Osteocyte (in vitro differentiated cells): ENCODE results near the gene INO80B. TPM values are rescaled to one million over a fixed set of nuclear protein-coding genes. Genes with fewer than 3 reads are reported as not detected.
"Not testable (repeated sequence)": the region's sequence is repeated elsewhere in the genome, so short reads cannot be mapped to it uniquely, and the experiment has no call there.

ENCODE experiments used
- DNase-seq: peaks from one replicate; pipeline ENCODE4 v3.0.0; 2021; ENCODE audit warnings: mixed read lengths; ENCODE audit not compliant: unreplicated experiment; ENCODE audit errors: extremely low spot score
- H3K27ac Mint-ChIP-seq: one replicate; pipeline ENCODE4 v1.8.0; 2021; ENCODE audit warnings: mild to moderate bottlenecking, mixed read lengths; ENCODE audit not compliant: unreplicated experiment
- H3K27me3 Mint-ChIP-seq: one replicate; pipeline ENCODE4 v1.8.0; 2021; ENCODE audit warnings: mixed read lengths; ENCODE audit not compliant: unreplicated experiment
- H3K36me3 Mint-ChIP-seq: one replicate; pipeline ENCODE4 v1.8.0; 2021; ENCODE audit warnings: mixed read lengths; ENCODE audit not compliant: unreplicated experiment
- H3K4me1 Mint-ChIP-seq: one replicate; pipeline ENCODE4 v1.8.0; 2021; ENCODE audit warnings: mixed read lengths; ENCODE audit not compliant: unreplicated experiment
- H3K4me3 Mint-ChIP-seq: one replicate; pipeline ENCODE4 v1.8.0; 2021; ENCODE audit warnings: mild to moderate bottlenecking, moderate library complexity, mixed read lengths; ENCODE audit not compliant: unreplicated experiment
- H3K9me3 Mint-ChIP-seq: one replicate; pipeline ENCODE4 v1.8.0; 2021; ENCODE audit warnings: mixed read lengths; ENCODE audit not compliant: unreplicated experiment
- total RNA-seq: library from RNA; stranded (reverse); gene quantifications from 2 replicates; pipeline ENCODE4 v1.2.1, GENCODE V29; 2021
- TF ChIP-seq, protein P1 (sequence below): fragments of 200-600 bp; sonication (generic); IDR thresholded peaks from 2 replicates; pipeline ENCODE4 v1.5.0; 2021; ENCODE audit warnings: antibody characterized with exemption, mild to moderate bottlenecking, moderate library complexity

INO80B gene
- total RNA-seq, 1 donor from 2014 or later, result 41.9 TPM

DNA sequence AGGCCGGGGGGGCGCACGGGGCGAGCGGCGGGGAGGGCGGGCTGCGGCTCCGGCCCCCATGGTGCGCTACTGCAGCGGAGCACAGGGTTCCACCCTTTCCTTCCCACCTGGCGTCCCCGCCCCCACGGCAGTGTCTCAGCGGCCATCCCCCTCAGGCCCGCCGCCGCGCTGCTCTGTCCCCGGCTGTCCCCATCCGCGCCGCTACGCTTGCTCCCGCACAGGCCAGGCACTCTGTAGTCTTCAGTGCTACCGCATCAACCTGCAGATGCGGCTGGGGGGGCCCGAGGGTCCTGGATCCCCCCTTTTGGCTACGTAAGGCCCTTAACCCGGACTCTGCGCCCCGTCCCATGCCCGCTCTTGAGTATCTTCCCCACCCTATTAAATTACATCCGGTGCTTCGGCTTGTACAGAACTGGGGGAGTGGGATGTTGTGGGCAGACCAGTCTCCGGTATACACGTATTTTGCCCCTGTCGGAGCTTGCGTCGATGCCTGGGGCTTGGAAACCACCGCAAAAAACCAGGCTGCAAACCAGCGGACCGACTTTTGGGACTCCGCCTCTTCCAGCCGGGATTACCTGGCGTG lies 2.8 kb downstream of the INO80B start:
- TF ChIP-seq, protein P1, sequence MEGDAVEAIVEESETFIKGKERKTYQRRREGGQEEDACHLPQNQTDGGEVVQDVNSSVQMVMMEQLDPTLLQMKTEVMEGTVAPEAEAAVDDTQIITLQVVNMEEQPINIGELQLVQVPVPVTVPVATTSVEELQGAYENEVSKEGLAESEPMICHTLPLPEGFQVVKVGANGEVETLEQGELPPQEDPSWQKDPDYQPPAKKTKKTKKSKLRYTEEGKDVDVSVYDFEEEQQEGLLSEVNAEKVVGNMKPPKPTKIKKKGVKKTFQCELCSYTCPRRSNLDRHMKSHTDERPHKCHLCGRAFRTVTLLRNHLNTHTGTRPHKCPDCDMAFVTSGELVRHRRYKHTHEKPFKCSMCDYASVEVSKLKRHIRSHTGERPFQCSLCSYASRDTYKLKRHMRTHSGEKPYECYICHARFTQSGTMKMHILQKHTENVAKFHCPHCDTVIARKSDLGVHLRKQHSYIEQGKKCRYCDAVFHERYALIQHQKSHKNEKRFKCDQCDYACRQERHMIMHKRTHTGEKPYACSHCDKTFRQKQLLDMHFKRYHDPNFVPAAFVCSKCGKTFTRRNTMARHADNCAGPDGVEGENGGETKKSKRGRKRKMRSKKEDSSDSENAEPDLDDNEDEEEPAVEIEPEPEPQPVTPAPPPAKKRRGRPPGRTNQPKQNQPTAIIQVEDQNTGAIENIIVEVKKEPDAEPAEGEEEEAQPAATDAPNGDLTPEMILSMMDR, result no peak
- Mint-ChIP-seq H3K4me3 (peak overlapping the region; percentile 99), H3K9me3 (no peaks in the 10 kb centered on the region), H3K27me3 (peaks cover 8% of the 10 kb centered on the region), H3K36me3 (peaks cover 5% of the 10 kb centered on the region), H3K4me1 (peaks cover 39% of the 10 kb centered on the region), H3K27ac (peak overlapping the region; percentile 98)
- DNase-seq, result no peak

DNA sequence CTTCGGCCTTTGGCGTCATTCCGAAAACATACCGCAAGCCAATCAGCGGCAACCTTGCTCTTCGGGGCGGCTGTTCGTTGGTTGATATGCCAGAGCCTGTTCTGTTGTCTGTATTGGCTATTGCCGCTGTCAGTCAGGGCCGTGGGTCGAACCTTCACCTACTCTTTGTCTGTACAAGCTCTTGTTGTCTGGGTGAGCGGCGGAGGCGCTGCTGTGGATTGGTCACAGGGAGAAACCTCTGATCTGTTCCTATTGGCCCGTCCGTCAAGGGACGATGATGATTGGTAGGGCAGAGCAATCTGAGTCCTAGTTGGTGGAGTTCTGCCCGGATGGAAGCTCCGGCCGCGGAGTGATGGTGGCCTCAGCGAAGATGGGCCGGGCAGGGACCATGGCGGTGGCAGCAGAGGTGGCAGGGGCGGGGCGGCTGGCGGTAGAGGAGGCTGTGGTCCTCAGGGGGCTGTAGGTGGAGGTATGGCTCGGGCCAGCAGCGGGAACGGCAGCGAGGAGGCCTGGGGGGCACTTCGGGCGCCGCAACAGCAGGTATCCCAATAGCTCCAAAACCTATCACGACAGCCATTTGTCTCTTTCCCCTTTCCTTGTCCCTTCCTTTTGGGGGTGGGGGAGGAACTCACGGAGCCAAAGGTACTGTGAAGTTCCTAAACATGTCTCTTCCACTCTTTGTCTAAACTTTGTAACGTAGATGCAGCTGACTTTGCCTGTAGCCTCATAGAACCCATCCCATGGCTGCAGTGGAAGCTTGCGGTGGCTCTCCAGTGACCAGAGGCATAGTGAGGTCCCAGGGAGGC lies 3.4 kb downstream of the INO80B start, which contains the start of gene WBP1:
WBP1 (plus strand) TSS at position 307 of the 806 bp plus-strand sequence; CDS start at position 472, 165 bp downstream.
- H3K27me3 Mint-ChIP-seq, result peaks cover under 1% of the 10 kb centered on the region
- peaks cover 42% of the 10 kb centered on the region for H3K4me1 Mint-ChIP-seq
- peak; percentile 100 for DNase-seq
- peak within 1 kb of the TSS; percentile 98 for H3K27ac Mint-ChIP-seq
- H3K4me3 Mint-ChIP-seq, result peak within 1 kb of the TSS; percentile 99
- H3K9me3 Mint-ChIP-seq, result no peaks in the 10 kb centered on the region
- peaks cover 8% of the 10 kb centered on the region for H3K36me3 Mint-ChIP-seq
- TF ChIP-seq, protein P1, result no peak

DNA sequence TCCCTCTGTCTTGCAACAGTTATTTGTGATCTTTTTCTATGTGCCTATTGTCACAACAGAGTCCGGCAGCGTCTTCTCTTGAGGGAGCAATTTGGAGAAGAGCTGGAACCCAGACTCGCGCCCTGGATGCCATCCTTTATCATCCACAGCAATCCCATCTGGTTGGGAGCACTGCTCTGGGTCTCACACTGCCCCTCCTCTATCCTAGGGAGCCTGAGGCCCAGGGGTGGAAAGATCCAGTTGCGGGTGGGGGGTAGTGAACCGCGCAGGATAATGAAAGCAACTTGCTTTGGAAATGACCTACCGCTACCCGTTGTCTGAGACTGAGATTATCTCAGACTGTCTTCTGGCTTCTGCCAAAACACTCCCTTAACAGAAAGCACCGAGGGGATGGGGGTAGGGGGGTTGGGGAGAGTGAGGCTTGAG lies 4.1 kb downstream of the INO80B start:
- H3K4me1 Mint-ChIP-seq, result peaks cover 45% of the 10 kb centered on the region
- TF ChIP-seq, protein P1, result no peak
- peaks cover 8% of the 10 kb centered on the region for H3K36me3 Mint-ChIP-seq
- H3K9me3 Mint-ChIP-seq, result no peaks in the 10 kb centered on the region
- peak overlapping the region; percentile 98 for H3K27ac Mint-ChIP-seq
- peak overlapping the region; percentile 99 for H3K4me3 Mint-ChIP-seq
- no peak for DNase-seq
- no peaks in the 10 kb centered on the region for H3K27me3 Mint-ChIP-seq

DNA sequence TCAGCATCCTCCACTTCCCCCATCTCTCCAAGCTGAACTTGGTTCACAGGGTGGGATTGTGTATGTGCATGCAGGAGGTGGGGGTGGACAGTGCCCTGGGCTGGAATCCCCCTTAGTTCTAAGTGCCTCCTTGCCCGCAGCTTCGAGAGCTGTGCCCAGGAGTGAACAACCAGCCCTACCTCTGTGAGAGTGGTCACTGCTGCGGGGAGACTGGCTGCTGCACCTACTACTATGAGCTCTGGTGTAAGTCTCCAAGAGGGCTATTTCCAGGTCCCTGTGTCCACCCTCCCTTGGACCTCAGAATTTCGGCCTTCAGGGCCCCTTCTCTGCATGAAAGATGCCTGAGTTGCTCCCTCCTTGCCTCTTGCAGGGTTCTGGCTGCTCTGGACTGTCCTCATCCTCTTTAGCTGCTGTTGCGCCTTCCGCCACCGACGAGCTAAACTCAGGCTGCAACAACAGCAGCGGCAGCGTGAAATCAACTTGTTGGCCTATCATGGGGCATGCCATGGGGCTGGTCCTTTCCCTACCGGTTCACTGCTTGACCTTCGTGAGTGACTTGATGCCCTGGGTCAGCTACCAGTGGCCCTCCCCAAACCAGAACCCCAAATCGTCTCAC lies 4.7 kb downstream of the INO80B start:
- not testable (repeated sequence) for H3K9me3 Mint-ChIP-seq, DNase-seq, H3K27me3 Mint-ChIP-seq, H3K36me3 Mint-ChIP-seq
- peaks cover 45% of the 10 kb centered on the region for H3K4me1 Mint-ChIP-seq
- H3K4me3 Mint-ChIP-seq, result peak overlapping the region; percentile 99
- H3K27ac Mint-ChIP-seq, result peak overlapping the region; percentile 98

DNA sequence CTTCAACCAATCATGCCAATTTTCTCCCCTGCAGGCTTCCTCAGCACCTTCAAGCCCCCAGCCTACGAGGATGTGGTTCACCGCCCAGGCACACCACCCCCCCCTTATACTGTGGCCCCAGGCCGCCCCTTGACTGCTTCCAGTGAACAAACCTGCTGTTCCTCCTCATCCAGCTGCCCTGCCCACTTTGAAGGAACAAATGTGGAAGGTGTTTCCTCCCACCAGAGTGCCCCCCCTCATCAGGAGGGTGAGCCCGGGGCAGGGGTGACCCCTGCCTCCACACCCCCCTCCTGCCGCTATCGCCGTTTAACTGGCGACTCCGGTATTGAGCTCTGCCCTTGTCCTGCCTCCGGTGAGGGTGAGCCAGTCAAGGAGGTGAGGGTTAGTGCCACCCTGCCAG lies 5.3 kb downstream of the INO80B start:
- H3K9me3 Mint-ChIP-seq, H3K27ac Mint-ChIP-seq, H3K36me3 Mint-ChIP-seq, DNase-seq, H3K27me3 Mint-ChIP-seq: not testable (repeated sequence)
- peaks cover 40% of the 10 kb centered on the region for H3K4me1 Mint-ChIP-seq
- H3K4me3 Mint-ChIP-seq, result peak overlapping the region; percentile 99
